GM18520 (cell line): Measurements from ENCODE around the gene ICE2.

ENCODE experiments used
- ATAC-seq: cut with Tn5 transposase; IDR thresholded peaks from one replicate; pipeline ENCODE4 v1.9.1; 2021; ENCODE audit not compliant: unreplicated experiment

ICE2 gene

DNA sequence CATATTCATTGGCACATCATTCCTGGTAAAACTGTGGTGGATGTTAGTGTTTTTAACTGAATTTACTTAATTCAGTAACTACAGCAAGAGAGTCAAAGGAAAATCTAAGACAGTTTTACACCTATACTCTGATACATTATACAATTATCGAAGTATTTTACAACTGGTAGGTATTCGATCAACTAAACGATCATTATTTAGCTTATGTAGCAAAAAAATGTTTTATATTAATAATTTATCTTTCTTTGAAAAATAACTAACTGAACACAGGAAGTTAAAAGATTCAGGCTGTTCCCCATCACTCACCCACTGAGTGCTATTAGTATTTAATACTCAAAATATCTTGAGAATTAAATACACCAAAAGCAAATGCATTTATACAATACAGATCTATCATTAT is 21.0 kb downstream of the ICE2 start:
- no peak for ATAC-seq

DNA sequence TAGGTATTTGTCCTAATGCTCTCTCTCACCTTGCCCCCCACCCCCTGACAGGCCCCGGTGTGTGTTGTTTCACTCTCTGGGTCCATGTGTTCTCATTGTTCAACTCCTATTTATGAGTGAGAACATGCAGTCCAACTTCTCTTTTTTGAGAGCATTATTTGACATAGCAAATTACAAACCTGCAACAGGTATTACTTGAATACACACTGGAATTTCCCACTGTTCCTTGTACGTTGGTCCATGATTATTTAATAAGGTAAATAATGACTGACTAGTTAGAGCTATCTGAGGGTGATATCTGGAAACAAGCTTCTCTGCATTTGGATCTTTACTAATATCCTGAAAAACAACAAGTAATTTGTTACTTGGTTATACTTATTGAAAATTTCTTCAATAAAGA is 24.1 kb downstream of the ICE2 start:
- no peak for ATAC-seq

DNA sequence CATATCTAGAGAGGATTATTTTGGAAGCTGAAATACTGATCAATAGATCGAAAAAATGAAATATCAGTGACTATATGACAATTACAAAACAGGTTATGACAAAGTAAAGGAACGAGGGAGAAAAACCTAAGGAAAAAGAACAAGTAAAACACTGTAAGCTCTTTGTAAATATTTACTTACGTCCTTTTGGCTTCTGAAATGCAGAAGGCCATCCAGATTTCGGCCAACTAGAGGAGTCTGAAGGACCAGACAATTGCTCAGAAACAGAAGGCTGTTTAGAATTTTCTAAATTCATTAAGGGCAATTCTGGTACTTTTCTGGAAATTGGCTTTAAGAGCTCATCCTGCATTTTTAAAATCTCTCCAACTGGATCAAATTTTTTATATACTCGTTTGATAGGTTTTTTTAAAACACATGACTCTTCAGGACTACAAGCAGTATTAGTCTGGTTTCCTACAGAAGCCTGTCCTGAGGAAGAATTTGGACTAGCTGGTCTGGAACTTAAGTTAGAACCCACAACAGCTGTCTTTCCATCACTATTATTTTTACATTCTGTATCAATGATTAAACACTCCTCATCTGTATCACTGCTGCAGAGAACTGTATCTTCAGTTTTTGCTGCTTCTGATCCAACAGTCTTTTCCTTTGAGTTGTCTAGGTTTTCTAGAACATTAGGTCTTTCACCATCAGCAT is 30.1 kb downstream of the ICE2 start:
- no peak for ATAC-seq

DNA sequence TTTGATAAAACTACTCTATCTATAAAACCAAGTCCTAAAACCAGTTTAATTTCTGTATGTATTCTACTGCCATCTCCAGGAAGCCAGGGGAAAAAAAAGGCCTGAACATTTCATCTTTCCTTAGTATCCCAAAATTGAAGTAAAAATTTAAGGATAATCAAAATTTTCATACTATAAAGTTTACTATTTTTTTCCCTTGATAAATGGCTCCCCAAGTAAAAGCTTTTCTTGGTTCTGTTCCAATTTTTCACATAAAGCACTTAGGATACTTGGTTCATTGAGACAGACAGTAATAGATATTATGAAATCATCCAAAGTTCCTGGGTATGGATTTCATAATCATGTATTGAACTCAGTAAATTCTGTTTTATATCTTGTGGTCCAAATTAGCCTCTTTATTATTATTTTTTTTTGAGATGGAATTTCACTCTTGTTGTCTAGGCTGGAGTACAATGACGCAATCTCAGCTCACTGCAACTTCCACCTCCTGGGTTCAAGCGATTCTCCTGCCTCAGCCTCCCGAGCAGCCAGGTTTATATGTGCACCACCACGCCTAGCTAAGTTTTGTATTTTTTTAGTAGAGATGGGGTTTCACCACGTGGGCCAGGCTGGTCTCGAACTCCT is 34.5 kb downstream of the ICE2 start:
- no peak for ATAC-seq

DNA sequence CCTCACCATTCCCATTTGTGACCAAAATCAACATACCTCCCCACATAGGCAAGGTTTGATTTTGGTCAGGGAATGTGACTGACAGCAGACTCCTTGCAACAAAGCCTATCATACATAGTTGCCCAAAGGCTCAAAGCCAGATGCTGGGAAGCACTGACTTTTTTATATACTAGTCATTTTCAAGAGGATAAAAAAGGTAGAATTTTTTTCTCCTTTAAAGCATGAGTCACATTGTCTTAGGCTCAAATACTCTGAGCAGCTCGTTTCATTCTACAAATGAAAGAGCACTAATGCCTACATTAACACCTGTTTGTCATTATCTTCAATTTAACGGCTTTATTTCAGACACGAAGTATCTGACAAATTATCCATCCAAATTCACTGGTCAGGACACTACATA is 36.2 kb downstream of the ICE2 start:
- no peak for ATAC-seq

DNA sequence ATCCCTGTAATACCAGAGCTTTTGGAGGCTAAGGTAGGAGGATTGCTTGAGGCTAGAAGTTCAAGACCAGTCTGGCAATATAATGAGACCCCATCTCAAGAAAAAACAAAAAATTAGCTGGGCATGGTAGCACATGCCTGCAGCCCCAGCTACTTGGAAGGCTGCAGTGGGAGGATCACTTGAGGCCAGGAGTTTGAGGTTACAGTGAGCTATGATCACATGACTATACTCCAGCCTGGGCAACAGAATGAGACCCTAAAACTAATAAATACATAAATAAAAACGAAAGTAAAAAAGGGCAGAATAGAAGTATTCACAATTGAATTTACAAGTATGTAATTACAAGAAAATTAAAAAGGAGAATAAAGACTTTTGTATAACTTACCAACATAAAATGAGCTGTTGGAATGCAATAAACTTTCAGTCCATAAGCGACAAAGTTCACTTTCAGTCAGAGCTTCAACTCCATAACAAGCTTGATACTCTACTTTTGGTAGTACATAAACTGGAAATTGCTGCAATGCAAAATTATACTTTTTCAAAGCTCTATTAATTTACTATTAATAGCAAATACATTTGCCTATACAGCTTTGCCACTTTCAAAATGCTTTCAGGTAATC is 36.8 kb downstream of the ICE2 start:
- ATAC-seq, result no peak

DNA sequence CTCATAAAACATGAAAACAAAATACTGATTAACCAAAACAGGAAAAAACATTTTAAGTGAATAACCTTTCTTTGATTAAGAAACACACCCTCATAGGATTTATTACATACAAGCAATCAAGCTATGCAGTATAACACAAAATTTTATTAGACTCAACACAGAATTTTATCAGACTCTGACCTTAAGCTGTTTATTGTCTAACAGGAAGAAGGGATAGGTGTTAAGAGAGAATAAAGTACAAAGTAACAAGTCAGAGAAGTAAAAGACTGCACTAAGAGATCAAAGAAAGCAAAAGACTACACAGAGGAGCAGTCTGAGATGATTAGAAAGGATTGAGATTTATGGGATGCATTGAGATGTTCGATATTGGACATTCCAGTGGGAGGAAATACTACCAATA is 37.6 kb downstream of the ICE2 start:
- ATAC-seq, result no peak

DNA sequence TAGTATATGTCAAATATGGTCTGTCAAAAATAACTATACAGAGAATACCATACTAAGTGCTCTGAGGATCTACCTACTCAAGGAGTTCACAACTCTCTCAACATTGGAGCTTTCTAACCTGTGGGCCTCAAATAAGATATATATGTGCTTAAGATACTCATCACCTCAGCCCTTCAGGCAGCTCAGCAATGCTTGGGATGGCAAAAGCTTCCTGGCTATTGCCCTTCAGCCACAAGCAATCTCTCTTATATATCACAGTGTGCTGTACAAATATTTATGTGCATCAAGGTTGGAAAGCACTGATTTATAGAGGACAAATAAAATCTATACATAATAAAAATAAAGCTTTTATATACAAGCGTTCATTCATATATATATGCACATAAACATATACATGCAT is 40.3 kb downstream of the ICE2 start:
- no peak for ATAC-seq

DNA sequence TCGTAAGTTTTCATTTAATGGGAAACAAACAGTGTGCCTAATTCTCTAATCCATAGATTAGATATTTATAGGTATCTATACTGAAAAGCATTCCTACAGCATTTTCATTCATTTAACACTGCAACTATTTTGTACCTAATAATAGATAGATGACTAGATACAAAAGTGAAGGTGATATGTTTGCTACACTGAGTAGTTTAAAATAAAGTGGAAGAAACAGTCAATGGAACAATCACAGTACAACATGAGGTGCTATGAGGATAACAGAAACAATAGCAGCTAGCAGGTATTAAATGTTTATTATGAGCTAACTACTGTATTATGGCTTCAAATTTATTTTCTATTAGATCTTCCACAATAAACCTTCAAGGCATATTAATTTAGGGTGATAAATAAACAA is 50.0 kb downstream of the ICE2 start:
- ATAC-seq, result no peak

DNA sequence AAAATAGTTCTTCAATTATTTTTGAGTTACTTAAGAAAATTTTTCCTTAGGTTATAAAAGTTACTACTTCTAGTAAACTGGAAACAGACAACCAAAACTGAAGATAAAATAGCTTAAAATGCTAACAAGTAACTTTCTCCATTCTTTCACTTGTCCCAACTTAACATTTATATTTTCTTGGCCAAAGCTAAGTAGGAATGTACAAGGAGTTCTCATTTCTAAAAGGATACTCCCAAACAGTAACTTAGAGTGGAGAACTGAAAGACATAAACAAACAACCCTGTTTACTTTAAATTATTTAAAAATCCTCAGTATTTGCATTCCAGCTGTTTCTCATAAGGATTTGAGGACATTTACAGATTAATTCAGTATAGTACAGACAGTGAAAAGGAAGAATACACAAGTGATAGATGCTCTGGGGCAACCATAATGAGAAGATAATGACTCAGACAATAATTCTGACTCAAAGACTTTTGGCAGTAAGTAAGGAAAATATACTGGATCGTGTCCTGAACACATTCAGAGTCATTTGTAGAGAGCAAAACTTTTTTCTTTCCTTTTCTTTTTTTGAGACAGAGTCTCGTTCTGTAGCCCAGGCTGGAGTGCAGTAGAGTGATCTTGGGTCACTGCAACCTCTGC is 52.0 kb downstream of the ICE2 start:
- ATAC-seq, result no peak

DNA sequence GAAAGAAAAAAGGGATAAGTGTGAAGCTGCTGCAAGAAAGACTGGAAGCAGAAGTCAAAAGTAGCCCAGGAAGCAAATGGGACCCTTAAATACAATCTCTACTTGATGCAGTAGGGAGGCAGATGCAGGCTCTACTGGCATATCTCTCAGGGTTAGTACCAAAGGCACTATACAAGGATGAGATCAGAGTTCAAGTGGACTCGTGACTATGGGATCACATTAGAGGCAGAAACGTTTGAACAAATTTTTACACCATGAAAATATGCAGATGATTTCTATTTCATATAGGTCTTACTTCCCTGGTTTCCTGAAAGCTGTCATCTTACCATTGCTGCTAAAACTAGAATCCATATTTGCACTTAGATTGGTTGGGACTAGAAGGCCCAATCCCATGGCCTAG is 53.5 kb downstream of the ICE2 start:
- no peak for ATAC-seq

DNA sequence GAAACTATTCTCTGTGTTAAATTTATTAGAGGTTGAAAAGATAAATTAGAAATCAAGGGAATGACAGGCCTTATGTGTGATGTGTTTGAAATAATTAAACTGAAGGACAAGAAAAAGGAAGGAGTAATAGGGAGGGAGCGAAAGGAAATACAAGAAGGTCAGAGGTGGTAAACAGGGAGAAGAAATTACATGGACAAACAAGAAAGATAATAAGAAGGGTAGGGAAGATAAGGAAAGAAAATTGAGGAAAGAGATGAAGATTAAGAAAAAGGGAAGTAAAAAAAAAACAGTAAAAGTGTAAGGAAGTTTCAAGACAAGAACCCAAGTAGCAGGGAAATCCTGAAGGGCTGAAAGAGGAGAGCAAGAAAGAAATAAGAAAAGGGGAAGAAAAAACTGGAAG is 54.9 kb downstream of the ICE2 start:
- ATAC-seq, result no peak

DNA sequence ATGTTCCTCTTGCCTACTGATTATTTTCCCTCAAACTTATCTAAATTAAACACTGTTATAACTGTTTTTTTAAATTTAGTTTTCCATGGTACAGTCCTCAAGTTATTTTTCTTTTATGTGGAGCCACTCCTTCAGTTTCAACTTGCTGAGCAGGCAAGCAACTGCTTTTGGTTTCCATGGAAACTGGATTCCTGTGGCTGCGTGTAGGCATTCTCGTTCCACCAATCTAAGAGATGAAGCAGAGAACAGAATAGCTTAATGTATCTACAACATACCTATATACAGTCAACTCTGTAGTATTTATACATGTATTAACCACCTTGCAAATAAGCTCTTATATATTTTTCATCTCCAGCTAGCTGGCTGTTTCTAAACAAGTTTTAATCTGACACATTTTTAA is 55.4 kb downstream of the ICE2 start:
- ATAC-seq, result no peak

DNA sequence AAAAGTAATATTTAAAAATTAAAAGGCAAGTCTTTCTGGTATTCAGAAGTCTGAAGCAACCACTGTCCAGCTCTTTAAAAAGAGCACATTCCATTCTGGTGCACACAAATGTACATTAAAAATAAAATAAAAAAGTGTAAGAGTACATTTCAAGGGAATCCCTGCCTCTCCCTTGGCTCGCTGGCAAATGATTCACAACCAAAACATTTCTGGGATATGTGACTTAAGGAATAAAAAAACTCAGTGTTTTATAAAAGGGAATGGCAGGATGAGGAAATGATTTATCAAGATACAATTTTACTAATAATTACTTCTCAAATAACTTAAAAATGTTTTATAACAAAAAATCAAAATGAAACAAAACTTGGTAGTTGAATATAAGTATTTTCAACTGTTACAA is 57.4 kb downstream of the ICE2 start:
- no peak for ATAC-seq

DNA sequence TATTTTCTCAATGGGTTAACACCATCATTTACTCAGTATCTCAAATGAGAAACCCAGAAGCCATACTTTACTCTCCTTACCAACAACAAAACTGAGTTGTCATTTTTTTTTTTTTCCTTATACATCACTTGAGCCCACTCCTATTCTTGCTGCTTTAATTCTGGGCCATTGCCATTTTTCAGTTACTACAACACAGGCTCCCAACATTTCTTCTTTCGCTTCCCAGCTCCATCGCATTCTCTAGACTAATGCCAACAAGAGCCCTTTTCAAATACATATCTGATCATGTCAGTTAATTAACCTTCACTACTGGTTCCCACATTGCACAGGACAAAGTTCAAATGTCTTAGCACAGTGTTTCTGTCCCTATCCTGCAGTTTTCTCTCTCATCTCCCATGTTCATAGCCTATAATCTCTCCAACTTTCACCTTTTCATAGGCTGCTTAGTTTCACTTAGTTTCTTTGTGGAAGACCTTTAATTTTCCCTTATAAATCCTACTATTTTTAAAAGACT is 58.7 kb downstream of the ICE2 start:
- ATAC-seq, result no peak

DNA sequence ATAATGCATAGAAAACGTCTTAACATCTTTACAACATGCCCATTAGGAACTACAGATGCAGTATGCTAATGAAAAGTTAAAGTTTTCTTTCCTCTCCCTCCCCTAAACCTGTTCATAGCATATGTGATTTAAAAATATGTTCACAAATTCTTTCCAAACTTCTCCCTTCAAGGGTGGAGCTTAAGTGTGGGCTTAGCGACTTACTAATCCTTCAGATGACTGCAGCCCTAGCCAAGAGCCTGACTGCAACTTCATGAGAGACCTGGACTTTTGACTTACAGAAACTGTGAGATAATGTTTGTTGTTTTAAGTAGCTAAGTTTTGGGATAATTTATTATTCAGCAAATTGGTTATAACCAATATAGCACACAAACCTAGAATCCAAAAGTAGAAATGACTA is 59.2 kb downstream of the ICE2 start:
- ATAC-seq, result no peak

DNA sequence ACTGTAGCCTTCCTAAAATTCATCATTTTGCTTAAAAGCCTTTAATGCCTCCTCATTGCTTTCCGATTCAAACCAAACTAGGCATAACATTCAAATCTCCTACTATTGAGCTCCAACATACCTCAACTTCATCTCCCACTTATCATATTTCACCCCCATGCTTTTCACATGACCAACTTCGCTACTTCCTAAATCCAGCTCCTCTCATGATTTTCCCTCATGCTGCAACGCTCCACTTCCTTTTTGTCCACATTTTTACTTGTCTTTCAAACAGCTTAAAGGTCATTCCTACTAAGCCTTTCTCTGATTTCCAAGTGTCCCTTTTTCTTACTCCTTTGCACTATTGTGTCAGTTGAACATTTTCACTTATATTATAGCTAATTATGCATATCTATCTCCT is 60.8 kb downstream of the ICE2 start:
- no peak for ATAC-seq

DNA sequence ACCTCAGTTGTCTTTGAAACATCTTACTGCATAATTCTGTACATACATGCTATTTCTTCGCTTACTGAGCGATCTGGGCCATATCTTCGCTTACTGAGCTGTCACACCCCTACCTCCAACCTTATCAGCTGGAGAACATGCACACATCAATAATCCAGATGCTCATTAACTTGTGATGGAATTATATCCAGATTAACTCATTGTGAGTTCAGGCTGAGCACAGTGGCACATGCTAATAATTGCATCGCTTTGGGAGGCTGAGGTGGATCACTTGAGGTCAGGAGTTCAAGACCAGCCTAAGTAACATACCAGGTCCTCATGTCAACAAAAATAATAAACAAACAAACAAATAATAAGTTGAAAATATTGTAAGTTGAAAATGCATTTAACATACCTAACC is 61.8 kb downstream of the ICE2 start:
- no peak for ATAC-seq

DNA sequence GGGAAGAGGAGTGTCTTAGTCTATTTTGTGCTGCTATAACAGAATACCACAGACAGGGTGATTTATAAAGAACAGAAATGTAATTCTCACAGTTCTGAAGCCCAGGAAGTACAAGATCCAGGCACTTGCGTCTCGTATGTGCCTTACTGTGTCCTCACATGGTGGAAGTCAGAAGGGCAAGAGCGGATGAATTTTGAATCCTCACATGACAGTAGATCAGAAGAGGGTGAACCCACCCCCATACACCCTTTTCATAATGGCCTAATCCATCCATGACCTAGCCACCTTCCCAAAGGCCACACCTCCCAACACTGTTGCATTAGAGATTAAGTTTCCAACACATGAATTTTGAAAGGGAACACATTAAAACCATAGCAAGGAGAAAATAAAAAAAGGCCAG is 62.5 kb downstream of the ICE2 start:
- no peak for ATAC-seq

DNA sequence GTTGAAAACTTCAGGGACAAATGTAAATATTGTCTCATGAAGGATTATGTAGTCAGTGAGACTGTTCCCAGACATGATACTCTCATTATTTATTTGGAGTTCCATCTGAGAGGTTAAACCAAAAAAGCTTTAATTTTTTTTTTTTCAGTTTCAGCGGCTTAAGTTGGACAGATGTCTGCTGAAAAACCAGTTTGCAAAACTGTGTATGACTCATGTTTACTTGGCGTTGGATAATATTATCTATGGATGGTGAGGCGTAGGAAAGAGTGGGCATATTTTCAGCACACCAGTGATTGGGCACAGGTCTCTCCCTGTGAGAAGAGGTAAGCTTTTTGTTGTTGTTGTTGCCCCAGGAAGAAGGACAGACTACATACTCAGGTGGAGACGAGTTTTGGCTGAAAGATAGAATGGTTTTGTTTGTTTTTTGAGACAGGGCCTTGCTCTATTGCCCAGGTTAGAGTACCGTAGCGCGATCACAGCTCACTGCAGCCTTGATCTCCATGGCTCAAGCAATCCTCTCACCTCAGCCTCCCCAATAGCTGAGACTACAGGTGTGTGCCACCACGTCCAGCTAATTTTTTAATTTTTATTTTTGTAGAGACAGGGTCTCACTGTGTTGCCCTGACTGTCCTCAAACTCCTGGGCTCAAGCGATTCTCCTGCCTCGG is 64.8 kb downstream of the ICE2 start:
- no peak for ATAC-seq

DNA sequence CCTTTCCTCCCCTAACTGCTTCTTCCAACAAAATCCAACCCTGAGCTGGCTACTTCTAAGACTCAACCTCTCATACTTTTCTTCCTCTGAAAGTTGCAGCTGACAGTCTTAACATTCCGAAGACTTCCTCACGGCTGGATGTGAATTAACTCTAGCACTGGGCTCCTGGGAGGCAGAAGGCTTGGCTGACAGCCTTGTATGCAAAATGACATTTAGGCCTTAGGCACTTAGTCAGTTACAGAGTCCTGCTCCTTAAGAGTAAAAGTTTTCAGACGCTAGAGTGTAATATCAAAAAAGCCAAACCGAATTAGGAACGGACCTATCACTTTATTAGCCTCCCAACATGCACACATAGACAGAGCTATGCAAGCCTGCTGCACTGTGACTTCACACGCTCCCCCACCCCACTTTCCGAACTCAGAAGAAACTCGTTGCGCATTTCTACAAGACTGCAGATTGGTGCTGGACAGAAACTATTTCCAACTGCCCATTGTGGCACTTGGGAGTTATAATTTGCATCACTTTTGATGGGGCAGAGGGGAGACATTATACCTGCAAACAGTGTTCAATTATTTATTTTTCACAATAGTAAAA is 65.6 kb downstream of the ICE2 start:
- ATAC-seq, result no peak
